ENCODE measurements around the gene EIF4B. TPM values are rescaled to one million over a fixed set of nuclear protein-coding genes. Genes with fewer than 3 reads are reported as not detected.

EIF4B gene
- polyA plus RNA-seq, 1 of the 3 experiments (the other 2 are of a cell fraction): 267 TPM

DNA sequence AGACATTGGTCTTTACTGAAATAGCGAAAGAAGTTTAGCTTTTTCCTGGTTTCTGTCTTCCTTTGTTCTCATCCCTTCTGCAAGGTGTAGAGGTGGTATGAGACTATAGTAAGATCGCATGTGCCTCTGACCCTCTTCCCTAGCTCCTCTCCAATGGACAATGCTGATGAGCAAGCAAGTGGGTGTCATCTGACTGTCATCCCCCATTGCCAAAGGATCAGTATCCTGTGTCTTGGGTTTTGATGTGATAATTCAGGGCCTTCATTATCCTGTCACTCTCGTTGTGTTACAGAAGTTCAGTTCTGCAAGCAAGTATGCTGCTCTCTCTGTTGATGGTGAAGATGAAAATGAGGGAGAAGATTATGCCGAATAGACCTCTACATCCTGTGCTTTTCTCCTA, 33.6 kb downstream of the EIF4B start:
- H3K27ac ChIP-seq (ENCODE audit: low read depth in 2 of 2, low read length in 1 of 2): no peak overlapping the region
- no peaks in the 10 kb centered on the region for H3K9me2 ChIP-seq
- H3K79me2 ChIP-seq (ENCODE audit: insufficient read depth): peaks cover 3% of the 10 kb centered on the region
- no peak overlapping the region for H3K4me2 ChIP-seq
- no peaks in the 10 kb centered on the region for H3K27me3 ChIP-seq (ENCODE audit: insufficient read depth)
- H3K4me1 ChIP-seq (ENCODE audit: control insufficient read depth in 1 of 2, insufficient read depth in 2 of 2, low read depth in 1 of 2, low read length in 1 of 2): no peaks in the 10 kb centered on the region; a peak in 1 of 4 replicates
- no peak overlapping the region for H2AFZ ChIP-seq (ENCODE audit: low read depth)
- ChIA-PET CTCF (interaction anchor here (0.9 kb wide), 1 partner anchor 59 kb away, joined by 3 read pairs; no protein-coding TSS in a partner anchor), POLR2A (no interaction called here)
- TF ChIP-seq, protein P1, sequence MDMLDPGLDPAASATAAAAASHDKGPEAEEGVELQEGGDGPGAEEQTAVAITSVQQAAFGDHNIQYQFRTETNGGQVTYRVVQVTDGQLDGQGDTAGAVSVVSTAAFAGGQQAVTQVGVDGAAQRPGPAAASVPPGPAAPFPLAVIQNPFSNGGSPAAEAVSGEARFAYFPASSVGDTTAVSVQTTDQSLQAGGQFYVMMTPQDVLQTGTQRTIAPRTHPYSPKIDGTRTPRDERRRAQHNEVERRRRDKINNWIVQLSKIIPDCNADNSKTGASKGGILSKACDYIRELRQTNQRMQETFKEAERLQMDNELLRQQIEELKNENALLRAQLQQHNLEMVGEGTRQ (IDR thresholded peaks at IDR 0.05; ENCODE audit: borderline replicate concordance, low read depth, low read length): no peak
- TF ChIP-seq GABPA (IDR thresholded peaks at IDR 0.05; ENCODE audit: low read depth): no peak
- TF ChIP-seq RCOR1 (IDR thresholded peaks at IDR 0.05; ENCODE audit: low read length): no peak
- TF ChIP-seq RXRA (IDR thresholded peaks at IDR 0.05; ENCODE audit: borderline replicate concordance, low read depth): no peak
- DNase-seq: no peak
- peaks cover 45 to 47% of the 10 kb centered on the region in 2 experiments for H3K36me3 ChIP-seq (replicated peaks in 1 of 2; ENCODE audit: control insufficient read depth in 1 of 2, insufficient read depth in 2 of 2, low read length in 1 of 2)
- H3K9ac ChIP-seq: no peak overlapping the region
- H4K20me1 ChIP-seq (ENCODE audit: insufficient read depth): no peaks in the 10 kb centered on the region
- WGBS (ENCODE audit: low lambda C conversion rate): 74% methylated on average over 4 of the region's 4 CpGs
- H3K9me3 ChIP-seq: no peaks in the 10 kb centered on the region
- peaks cover 41% of the 10 kb centered on the region for H3F3A ChIP-seq (replicated peaks; ENCODE audit: insufficient read depth)
- no peak overlapping the region for H3K4me3 ChIP-seq (ENCODE audit: low read depth in 2 of 2, low read length in 1 of 2)

DNA sequence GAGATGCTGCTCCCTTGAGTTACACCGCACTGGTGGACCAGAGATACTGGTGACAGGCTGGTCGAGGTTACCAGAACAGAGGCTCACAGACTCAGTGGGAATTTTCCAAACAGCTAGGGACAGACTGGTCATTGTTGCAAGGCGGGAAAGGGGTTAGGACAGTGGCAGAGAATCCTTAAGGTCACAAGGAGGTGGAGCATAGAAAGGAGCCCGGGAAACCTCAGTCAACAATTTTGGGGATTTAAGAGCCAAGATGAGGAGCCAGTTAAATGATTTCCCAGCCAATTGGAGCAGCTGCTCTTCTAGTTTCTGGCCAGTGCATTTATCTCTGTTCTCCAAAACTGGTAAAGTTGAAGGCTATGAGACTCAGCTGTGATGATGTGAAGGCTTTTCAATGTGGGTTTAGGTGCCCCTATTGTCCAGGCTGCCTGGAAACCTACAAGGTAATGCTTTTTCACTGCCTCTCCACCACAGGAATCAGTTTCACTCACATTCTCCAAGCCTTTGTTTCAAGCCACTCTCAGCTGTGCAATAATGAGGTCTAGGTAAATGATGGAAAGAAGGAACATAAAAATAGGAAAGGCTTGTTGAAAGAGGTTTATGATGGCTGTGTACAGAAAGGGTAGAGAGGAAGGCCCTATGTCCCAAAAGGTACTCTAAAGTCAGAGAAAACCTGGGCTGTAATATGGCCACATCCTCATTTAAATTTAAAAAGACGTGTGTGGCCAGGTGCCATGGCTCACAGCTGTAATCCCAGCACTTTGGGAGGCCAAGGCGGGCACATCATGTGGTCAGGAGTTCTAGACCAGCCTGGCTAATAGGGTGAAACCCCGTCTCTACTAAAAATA, 36.6 kb downstream of the EIF4B start:
- 95% methylated on average over 7 of the region's 7 CpGs for whole genome bisulfite sequencing (ENCODE audit: low lambda C conversion rate)
- no peaks in the 10 kb centered on the region for H3K9me2 ChIP-seq
- H3K27me3 ChIP-seq (ENCODE audit: insufficient read depth): no peaks in the 10 kb centered on the region
- DNase-seq: peak; percentile 7
- peak overlapping the region in 1 of 2 experiments; percentile 6; a peak in 1 of 4 replicates for H3K27ac ChIP-seq (ENCODE audit: low read depth in 2 of 2, low read length in 1 of 2)
- peaks cover under 1 to 17% of the 10 kb centered on the region in 2 experiments for H3K4me1 ChIP-seq (ENCODE audit: control insufficient read depth in 1 of 2, insufficient read depth in 2 of 2, low read depth in 1 of 2, low read length in 1 of 2)
- POLR2A ChIA-PET: no interaction called here
- no peak overlapping the region for H2AFZ ChIP-seq (ENCODE audit: low read depth)
- H3K9ac ChIP-seq: no peak overlapping the region
- 0 out of 2 replicates have a peak, but pooled peaks have one; percentile 45 for TF ChIP-seq SIN3A (IDR thresholded peaks at IDR 0.05; ENCODE audit: borderline replicate concordance, low read depth, low read length)
- no peak for TF ChIP-seq ELF1 (IDR thresholded peaks at IDR 0.05)
- no peaks in the 10 kb centered on the region for H3K9me3 ChIP-seq
- CTCF ChIA-PET: interaction anchor here (1.4 to 1.7 kb wide), 4 partner anchors 12 to 158 kb away, joined by 3 to 11 read pairs (median 4); no protein-coding TSS in a partner anchor
- H3K4me3 ChIP-seq (ENCODE audit: low read depth in 2 of 2, low read length in 1 of 2): no peak overlapping the region
- peaks cover 8% of the 10 kb centered on the region; the same call in 1 of the 2 replicates for H3K79me2 ChIP-seq (ENCODE audit: insufficient read depth)
- no peaks in the 10 kb centered on the region for H4K20me1 ChIP-seq (ENCODE audit: insufficient read depth)
- peaks cover 24 to 27% of the 10 kb centered on the region in 2 experiments for H3K36me3 ChIP-seq (replicated peaks in 1 of 2; ENCODE audit: control insufficient read depth in 1 of 2, insufficient read depth in 2 of 2, low read length in 1 of 2)
- H3K4me2 ChIP-seq: no peak overlapping the region
- peaks cover 46% of the 10 kb centered on the region for H3F3A ChIP-seq (replicated peaks; ENCODE audit: insufficient read depth)

DNA sequence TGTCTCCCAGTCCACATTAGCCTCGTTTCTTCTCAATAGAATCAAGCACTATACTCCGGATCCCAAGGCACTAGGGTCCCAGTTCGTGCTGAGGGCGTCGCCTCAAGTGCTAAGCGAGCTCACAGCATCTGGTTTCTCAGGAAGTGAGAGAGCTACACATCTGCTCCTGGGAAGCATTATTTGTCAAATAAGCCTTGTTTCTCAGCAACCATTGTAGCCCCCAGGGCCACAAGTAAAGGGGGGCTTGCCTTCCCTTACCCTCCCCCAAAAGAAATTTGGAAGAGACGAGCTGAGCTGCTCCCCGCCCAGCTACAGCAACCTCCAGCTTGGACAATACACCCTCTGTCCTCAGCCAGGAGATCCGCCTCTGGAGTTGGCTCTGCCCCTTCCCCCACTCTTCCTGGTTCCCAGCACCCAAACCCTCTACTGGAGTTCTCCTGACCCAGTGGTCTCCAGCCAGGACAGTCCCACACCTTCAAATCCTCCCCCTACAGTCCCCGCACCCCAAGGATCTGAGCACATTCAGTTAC, 37.9 kb downstream of the EIF4B start:
- H3K36me3 ChIP-seq (replicated peaks in 1 of 2; ENCODE audit: control insufficient read depth in 1 of 2, insufficient read depth in 2 of 2, low read length in 1 of 2): peaks cover 18% of the 10 kb centered on the region in 2 experiments
- no peak overlapping the region for H2AFZ ChIP-seq (ENCODE audit: low read depth)
- H3K27ac ChIP-seq (ENCODE audit: low read depth in 2 of 2, low read length in 1 of 2): no peak overlapping the region; a peak in 1 of 4 replicates
- no peaks in the 10 kb centered on the region for H3K9me3 ChIP-seq
- H3K27me3 ChIP-seq (ENCODE audit: insufficient read depth): no peaks in the 10 kb centered on the region
- H3K4me1 ChIP-seq (ENCODE audit: control insufficient read depth in 1 of 2, insufficient read depth in 2 of 2, low read depth in 1 of 2, low read length in 1 of 2): peaks cover 13 to 30% of the 10 kb centered on the region in 2 experiments
- no peak overlapping the region for H3K9ac ChIP-seq
- no peaks in the 10 kb centered on the region for H4K20me1 ChIP-seq (ENCODE audit: insufficient read depth)
- WGBS (ENCODE audit: low lambda C conversion rate): 84% methylated on average over 10 of the region's 10 CpGs
- H3K4me2 ChIP-seq: no peak overlapping the region
- ChIA-PET CTCF (interaction anchor here (0.6 to 1.7 kb wide), 6 partner anchors 8 to 59 kb away, joined by 3 to 11 read pairs (median 4); partner anchors contain the start of gene SOAT2), POLR2A (no interaction called here)
- TF ChIP-seq RAD21 (IDR thresholded peaks at IDR 0.05; ENCODE audit: low read length) (no peak), FOSL2 (IDR thresholded peaks at IDR 0.05; ENCODE audit: borderline replicate concordance, low read depth) (no peak), SMC3 (IDR thresholded peaks at IDR 0.05; ENCODE audit: low read depth, low read length) (no peak), RXRA (IDR thresholded peaks at IDR 0.05; ENCODE audit: borderline replicate concordance, low read depth) (no peak)
- TF ChIP-seq, protein P2, sequence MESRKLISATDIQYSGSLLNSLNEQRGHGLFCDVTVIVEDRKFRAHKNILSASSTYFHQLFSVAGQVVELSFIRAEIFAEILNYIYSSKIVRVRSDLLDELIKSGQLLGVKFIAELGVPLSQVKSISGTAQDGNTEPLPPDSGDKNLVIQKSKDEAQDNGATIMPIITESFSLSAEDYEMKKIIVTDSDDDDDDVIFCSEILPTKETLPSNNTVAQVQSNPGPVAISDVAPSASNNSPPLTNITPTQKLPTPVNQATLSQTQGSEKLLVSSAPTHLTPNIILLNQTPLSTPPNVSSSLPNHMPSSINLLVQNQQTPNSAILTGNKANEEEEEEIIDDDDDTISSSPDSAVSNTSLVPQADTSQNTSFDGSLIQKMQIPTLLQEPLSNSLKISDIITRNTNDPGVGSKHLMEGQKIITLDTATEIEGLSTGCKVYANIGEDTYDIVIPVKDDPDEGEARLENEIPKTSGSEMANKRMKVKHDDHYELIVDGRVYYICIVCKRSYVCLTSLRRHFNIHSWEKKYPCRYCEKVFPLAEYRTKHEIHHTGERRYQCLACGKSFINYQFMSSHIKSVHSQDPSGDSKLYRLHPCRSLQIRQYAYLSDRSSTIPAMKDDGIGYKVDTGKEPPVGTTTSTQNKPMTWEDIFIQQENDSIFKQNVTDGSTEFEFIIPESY (IDR thresholded peaks at IDR 0.05; ENCODE audit: borderline replicate concordance, low read depth): no peak
- peaks cover 48% of the 10 kb centered on the region for H3F3A ChIP-seq (replicated peaks; ENCODE audit: insufficient read depth)
- peaks cover 10% of the 10 kb centered on the region; the same call in 1 of the 2 replicates for H3K79me2 ChIP-seq (ENCODE audit: insufficient read depth)
- no peaks in the 10 kb centered on the region for H3K9me2 ChIP-seq
- peak; percentile 6 for DNase-seq
- H3K4me3 ChIP-seq (ENCODE audit: low read depth in 2 of 2, low read length in 1 of 2): no peak overlapping the region
